CD1c-positive myeloid dendritic cell (primary cell): Measurements from ENCODE around the gene JRKL.
A peak's percentile ranks its signal among the peaks of the same experiment; 100 is the strongest.

Experiments used
- DNase-seq: peaks from one replicate; pipeline ENCODE4 v3.0.0-alpha.2; 2016; ENCODE audit errors: extremely low spot score

Gene JRKL

DNA sequence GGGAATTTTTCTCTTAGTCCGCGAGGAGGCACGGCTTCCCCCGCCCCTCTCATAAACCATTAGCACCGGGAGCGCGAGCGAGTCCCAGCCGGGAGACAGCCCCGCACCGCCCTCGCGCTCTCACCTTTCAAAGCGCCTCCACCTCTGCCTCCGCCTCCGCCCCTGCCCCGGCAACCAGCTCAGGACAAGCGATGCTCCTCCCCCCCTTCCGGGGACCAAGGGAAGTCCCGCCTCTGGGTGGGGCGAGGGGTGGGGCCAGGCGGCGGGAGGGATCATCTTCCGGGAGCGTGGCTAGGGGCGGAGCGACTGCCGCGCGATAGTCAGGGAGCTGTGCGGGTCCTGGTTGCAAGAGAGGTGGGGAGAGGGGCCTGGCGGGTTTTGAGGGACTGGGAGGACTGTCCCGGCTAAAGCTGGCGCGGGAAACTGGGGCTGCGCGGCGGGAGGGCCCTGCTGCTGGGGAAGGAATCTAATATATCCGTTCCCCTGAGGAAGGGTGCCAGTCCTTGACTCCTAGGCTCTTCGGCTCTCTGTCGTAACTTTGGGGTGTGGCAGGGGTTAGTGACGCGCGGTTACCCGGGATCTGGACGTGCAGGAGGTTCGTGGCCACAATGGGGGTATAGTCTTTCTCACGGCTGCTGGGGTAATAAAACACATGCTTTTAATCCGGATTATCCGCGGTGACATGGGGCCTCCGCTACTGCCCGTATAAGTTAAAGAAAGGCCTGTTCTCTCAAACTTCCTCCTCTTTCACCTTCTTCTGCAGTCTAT is at the start of gene JRKL, which contains the start of gene CCDC82:
Gene JRKL (plus strand): TSS at position 294 of the 768 bp plus-strand sequence. CDS start 637 bp downstream, outside the sequence.
Gene CCDC82 (minus strand): TSS at position 193 of the 768 bp plus-strand sequence. CDS start 5,165 bp downstream, outside the sequence.
- peak; percentile 97 for DNase-seq

DNA sequence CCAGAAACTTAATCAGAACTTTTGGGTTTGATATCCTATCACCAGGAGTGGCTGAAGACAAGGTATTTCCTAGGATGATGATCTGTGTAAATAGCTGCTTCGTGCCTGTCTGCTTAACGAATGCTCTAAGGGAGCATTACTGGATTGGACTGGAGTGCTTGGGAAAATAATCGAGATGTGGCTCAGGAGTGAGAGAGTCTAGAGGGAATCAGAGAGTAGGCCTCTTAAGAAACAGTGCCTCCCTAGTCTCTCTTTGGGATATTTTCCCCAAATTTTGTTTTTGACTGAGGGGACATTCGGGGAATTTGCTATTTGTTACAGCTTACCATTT is 49.3 kb upstream of the JRKL start:
- DNase-seq: no peak

GRCh38 chr11:96341211-96342013 is 48.4 kb upstream of the JRKL start:
- DNase-seq: peak; percentile 34

- no peak for DNase-seq
These were observed 47.5 kb upstream of the JRKL start for GRCh38 chr11:96342014-96342960.

DNA sequence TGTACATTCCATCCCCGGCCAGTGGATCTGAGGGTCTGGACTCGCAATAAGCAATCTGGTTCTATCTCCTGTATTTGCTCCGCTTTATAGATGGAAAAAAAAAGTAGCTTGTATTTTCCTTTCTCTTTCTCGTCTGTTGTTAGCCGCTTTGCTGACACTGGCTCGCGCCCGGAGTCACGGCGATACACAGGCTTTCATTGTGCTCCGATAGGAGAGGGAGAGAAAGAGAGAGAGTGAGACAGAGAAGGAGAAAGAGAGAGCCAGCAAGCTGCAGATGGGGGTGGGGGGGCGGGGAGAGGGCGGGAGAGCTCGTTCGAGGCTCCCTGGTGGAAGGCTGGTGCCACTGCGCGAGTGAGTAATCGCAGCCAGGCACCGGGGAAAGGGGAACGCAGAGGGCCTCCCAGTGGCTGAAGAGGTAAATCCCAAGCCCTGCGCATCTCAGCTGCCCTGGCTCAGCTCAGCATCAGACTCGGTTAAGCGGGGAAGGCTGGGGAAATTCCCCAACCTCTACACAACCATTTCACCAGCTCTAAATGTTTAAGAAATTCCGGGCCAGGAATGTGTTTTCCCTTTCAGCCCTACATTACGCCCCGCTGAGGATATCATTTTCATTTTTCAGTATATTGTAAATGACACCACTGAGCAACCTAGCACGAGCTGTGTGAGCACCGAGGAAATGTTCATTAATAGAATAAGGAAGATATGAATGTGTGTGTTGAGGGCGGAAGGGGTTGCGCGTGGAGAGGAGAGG is 46.7 kb upstream of the JRKL start, which contains the start of gene MAML2:
Gene MAML2 (minus strand): TSS at position 235 of the 751 bp plus-strand sequence. CDS start 1,300 bp downstream, outside the sequence.
- DNase-seq: peak; percentile 94

DNA sequence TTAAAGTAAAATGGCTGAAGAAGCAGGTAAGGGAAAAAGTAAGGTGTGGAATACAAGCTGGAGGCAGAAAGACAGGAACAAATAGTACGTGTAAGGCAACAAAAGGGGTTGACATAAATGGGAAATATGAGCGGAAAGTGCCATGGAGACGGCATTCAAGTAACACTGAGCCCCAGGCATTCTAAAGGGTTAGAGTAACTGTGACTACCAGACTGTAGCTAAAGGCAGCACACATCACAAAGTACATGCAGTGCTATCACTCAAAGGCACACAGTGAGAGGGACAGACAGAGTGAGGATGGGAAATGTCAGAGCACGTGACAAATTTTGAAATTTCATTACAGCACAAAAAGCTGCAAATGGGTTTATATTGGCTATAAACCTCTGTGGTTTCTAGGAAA is 33.0 kb upstream of the JRKL start:
- DNase-seq: no peak

- DNase-seq: no peak
These were observed 32.0 kb upstream of the JRKL start for GRCh38 chr11:96357794-96358193.

- no peak for DNase-seq
These were observed 31.5 kb upstream of the JRKL start for GRCh38 chr11:96358321-96358720.

- no peak for DNase-seq
These were observed 28.0 kb upstream of the JRKL start for GRCh38 chr11:96361778-96362177.

DNA sequence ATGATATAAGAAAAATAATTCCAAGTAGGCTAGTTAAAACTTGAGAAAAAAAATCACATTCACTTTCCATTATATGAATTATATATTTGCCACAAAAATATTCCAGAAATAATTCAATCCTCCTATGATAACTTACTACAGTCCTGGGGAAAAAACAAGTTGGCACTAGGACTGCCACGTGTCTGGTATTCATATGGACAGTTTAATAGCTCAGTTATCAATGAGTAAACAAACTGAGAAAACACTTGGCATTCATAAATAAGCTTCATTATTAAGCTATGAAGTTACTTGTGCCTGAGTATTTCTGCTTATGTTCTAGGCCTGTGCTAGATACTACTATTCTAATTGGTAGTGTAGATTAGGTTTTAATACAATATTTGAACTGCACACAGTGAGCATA is 24.3 kb upstream of the JRKL start:
- no peak for DNase-seq

GRCh38 chr11:96366024-96366423 is 23.8 kb upstream of the JRKL start:
- no peak for DNase-seq

DNA sequence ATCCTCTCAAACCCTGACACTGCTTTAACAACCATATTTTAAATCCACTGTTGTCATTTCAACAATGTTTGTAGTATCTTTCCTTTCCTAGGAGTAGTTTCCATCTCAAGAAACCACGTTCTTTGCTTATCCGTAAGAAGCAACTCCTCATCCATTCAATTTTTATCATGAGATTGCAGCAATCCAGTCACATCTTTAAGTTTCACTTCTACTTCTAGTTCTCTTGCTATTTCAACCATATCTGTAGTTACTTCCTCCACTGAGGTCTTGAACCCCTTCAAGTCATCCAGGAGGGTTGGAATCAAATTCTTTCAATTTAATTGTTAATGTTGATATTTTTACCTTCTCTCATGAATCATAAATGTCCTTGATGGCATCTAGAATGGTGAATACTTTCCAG is 22.5 kb upstream of the JRKL start:
- peak; percentile 12 for DNase-seq

- no peak for DNase-seq
These were observed 16.0 kb upstream of the JRKL start for GRCh38 chr11:96373826-96374225.

DNA sequence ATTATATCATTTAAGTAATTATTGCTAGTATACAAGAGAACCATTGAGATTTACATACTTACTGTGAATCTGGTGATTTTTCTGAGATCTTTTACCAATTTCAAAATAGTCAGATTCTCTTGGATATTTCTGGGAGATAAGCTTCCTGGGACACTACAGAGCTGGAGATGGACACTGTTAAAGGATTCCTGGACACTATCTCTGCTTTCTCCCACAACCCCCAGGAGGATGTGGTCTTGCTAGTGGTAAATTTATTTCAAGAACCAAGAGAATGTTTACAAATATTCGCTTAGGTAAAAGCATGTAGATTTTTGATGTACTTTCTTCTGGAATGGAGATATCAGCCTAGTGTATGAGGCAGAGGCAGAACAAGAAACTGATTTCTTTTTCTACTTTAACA is 13.0 kb upstream of the JRKL start:
- no peak for DNase-seq

DNA sequence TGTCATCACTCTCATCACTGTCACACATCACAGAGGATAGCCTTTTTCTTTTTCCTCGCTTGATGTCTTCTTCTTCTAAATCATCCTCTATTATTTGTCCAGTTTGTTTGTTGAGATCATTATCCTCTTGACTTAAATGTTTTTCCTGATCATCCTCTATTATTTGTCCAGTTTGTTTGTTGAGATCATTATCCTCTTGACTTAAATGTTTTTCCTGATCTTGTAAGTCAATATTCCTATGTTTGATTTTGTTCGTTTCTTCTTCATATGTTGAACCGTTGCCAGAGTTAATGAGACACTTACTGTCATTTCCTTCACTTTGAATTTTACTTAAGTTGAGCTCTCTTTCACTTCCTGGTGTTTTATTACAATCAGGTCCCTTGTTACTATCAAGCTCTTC is 5.7 kb upstream of the JRKL start:
- DNase-seq: no peak

DNA sequence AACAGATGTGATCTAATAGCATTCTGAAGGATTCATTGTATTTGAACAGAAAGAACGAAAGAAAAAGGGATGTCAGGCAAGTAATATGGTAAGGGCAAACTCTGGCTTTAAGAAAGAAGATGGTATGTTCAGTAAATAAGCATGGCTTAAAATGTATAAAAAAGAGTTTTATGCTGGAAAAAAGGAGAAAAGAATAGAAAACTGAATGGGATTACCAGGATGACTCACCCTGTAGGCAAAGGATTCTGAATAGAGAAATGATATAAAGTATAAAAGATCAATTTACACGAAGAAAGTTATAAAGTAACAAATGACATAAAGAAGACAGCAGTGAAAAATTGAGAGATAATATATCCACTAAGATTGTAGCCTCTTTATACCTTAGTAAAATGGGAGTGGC is 4.6 kb upstream of the JRKL start:
- no peak for DNase-seq

DNA sequence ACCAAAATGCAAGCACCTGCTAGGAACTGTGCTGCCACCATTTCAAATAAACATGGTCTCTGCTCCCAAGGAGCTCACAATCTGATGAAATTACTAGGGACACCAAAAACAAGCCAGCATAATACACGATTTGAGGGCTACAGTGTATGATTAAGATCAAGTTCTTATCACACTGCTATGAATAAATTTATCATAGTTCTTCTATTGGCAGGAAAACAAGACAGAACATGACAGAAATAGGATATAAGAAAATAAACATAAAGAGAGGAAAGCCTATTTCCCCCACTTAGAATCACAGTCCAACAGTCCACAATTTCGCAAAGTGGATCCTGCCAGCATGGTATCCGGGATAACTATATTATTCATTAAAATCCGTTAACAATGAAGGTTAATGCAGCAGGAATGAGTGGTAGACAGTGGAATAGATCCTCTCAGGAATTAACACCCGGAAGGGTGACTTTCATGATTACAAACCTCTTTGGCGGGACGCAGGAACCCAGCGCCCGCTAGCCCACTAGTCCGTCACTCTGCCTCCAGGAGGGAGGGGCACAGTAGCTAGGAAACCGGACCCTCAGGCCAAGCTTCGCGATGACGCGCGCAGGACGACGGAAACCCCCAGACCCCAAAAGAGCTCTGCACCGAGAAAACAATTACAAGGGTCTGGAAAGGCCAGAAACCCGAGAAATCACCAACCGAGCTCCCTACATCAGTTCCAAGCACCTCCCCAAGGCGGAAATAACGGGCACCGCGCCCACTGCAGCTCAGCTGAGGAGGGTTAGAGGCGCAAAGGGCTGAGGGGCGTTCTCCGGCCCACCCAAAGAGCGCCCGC is 708 bp upstream of the JRKL start:
- DNase-seq: peak; percentile 45

- no peak for DNase-seq
These were observed 627 bp downstream of the JRKL start for GRCh38 chr11:96390488-96390792.

DNA sequence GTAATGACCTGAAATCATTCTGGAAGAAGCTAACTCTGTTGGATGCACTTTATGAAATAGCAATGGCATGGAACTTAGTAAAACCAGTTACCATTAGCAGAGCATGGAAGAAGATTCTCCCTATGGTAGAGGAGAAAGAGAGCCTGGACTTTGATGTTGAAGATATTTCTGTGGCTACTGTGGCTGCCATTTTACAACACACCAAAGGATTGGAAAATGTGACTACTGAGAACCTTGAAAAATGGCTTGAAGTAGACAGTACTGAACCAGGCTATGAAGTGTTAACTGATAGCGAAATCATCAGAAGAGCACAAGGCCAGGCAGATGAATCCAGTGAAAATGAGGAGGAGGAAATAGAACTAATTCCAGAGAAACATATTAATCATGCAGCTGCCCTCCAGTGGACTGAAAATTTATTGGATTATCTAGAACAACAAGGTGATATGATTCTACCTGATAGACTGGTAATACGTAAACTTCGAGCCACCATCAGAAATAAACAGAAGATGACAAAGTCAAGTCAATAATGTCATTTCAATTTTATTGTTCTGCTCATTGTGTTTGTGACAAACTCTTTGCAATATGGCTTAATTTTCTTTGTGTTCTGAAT is 2.0 kb downstream of the JRKL start:
- DNase-seq: no peak

DNA sequence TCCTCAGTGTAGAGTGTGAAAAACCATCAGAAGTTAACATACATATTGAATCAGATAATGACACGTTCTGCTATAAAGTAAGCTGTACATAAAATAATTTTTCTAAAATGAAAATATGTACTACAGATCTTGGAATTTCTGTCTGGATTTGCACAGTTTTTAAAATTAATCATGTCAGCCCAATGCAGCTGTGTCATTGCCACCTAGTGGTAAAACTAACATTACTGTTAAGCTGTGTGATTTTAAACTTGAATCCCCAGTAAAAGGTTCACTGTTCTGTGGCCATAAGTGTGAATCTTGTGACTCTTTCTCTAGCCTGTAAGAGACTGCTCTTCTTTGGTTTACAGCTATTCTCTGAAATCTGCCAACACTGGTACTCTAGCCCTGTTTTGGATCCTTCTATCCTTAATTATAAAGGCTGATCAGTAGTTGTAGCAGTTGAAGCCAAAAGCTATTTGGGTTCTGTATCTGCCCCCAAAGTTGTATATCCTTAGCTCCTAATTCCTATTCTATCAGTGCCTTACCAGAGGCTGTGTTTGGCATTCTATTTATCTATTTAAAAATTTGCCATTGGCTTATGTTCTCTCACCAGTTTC is 4.0 kb downstream of the JRKL start:
- DNase-seq: peak; percentile 60
